Occipital lobe (tissue), 2 donors: ENCODE measurements around the gene RGS1. TPM values are rescaled to one million over a fixed set of nuclear protein-coding genes. Genes with fewer than 3 reads are reported as not detected.

ENCODE experiments used
- DNase-seq: peaks from one replicate; lab custom pipeline; 2025; lab: John Stamatoyannopoulos, UW
- total RNA-seq: library from RNA; depleted of rRNA; stranded (reverse); fragments of >200 nt; gene quantifications from one replicate; pipeline ENCODE4 v1.2.3, GENCODE V29; 2014

The RGS1 gene
- total RNA-seq, 1 donor from 2014 or later = 18.1 TPM

GRCh38 chr1:192581131-192581927 is 5.8 kb downstream of the RGS1 start:
- DNase-seq = no peak

- no peak for DNase-seq
These were observed 9.3 kb downstream of the RGS1 start for GRCh38 chr1:192584866-192585265.

GRCh38 chr1:192587386-192588266 is 12.1 kb downstream of the RGS1 start:
- no peak for DNase-seq

- DNase-seq = no peak
These were observed 13.0 kb downstream of the RGS1 start for GRCh38 chr1:192588546-192588945.

GRCh38 chr1:192589813-192590212 is 14.2 kb downstream of the RGS1 start:
- no peak for DNase-seq

- no peak for DNase-seq
These were observed 16.9 kb downstream of the RGS1 start for GRCh38 chr1:192592517-192592916.

- no peak for DNase-seq
These were observed 17.6 kb downstream of the RGS1 start for GRCh38 chr1:192592981-192593708.

- DNase-seq = no peak
These were observed 19.7 kb downstream of the RGS1 start for GRCh38 chr1:192595299-192595698.

- no peak for DNase-seq
These were observed 23.0 kb downstream of the RGS1 start for GRCh38 chr1:192598589-192598988.

- DNase-seq = no peak
These were observed 24.7 kb downstream of the RGS1 start for GRCh38 chr1:192600275-192600674.

- no peak for DNase-seq
These were observed 25.6 kb downstream of the RGS1 start for GRCh38 chr1:192601143-192601542.

GRCh38 chr1:192601567-192601966 is 26.0 kb downstream of the RGS1 start:
- DNase-seq = no peak

- DNase-seq = no peak
These were observed 27.2 kb downstream of the RGS1 start for GRCh38 chr1:192602757-192603156.

- DNase-seq = no peak
These were observed 27.7 kb downstream of the RGS1 start for GRCh38 chr1:192603218-192603787.

- no peak for DNase-seq
These were observed 29.5 kb downstream of the RGS1 start for GRCh38 chr1:192604979-192605620.

- no peak for DNase-seq
These were observed 33.1 kb downstream of the RGS1 start for GRCh38 chr1:192608671-192609070.

GRCh38 chr1:192609110-192610079 is 33.8 kb downstream of the RGS1 start:
- DNase-seq = no peak

GRCh38 chr1:192610112-192610889 is 34.7 kb downstream of the RGS1 start:
- no peak for DNase-seq

GRCh38 chr1:192615055-192615454 is 39.5 kb downstream of the RGS1 start:
- DNase-seq = no peak
